Hippocampal formation (tissue), 2 donors: ENCODE data around the gene FTCD.

Experiments
- DNase-seq, 2 donors: peaks; one replicate each; lab custom pipeline; 2025; lab: John Stamatoyannopoulos, UW

The FTCD gene

DNA sequence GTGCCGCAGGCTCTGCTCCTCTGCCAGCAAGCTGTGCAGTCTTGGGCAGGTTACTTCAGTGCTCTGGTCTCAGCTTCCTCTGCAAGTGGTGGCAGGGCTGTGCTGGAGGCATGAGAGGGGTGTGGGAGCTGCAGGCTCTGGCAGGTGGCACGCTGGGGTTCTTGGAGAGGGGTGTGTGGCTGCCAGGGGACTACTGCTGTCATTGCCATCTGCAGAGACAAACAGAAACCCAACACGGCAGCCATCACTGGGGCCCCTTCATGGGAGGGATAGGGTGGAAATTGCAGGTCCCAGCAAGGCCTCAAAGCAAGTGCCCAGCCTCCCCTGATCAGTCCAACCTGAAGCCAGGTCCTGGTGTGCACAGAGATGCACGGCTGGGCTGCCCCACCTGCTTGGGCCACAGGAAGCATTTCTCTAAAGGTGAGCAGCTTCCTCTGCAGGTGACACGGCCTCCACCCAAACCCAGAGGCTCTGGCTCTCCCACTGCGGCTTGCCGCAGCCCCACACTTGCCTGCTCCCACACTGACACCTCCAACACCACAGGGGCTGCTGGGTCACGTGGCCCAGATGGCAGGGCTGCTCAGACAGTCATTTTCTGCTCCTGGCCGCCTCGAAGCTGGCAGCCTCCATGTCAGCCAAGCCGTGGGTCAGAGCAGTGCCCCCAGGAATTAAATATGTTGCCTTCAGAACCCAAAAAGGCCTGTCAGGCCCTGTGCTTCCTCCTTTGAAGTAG, 61.5 kb downstream of the FTCD start:
- no peak for DNase-seq

DNA sequence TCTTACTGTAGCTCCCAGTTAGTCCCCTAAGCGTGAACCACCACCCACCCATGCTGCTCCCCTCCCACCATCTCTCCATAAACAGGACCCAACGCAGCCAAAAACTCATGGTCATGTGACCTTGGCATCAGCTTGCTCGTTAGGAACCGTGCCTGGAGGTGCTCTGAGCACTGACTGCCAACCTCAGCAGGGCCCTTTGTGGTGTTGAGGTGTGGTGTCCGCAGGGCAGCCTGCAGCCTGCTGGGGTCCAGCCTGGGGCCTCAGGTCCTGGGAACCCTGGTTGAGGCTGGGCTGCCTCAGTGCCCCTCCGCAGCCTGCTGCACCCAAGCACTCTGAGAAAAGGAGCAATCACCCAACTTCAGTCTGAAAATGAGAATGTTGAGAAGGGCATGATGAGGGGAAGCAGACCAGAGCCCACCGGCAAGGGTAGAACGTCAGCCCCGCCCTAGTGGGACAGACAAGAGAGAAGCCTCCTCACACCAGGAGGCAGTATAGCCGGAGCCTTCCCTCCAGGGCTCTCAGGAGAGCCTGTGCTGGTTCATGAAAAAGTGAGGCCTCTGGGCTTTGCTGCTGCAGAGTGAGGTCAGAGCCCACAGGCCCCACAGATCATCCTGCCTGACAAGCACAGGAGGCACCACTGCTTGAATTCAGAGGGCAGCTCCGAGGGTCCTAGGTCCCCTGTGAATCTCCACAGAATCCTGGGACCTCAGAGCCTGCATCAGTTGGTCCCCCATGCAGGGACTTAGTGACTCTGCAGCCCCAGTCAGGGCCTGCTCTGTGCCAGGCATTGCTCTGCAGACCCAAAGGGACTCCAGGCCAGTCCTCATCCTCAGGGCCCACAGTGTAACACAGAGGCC, 62.3 kb downstream of the FTCD start:
- no peak for DNase-seq

DNA sequence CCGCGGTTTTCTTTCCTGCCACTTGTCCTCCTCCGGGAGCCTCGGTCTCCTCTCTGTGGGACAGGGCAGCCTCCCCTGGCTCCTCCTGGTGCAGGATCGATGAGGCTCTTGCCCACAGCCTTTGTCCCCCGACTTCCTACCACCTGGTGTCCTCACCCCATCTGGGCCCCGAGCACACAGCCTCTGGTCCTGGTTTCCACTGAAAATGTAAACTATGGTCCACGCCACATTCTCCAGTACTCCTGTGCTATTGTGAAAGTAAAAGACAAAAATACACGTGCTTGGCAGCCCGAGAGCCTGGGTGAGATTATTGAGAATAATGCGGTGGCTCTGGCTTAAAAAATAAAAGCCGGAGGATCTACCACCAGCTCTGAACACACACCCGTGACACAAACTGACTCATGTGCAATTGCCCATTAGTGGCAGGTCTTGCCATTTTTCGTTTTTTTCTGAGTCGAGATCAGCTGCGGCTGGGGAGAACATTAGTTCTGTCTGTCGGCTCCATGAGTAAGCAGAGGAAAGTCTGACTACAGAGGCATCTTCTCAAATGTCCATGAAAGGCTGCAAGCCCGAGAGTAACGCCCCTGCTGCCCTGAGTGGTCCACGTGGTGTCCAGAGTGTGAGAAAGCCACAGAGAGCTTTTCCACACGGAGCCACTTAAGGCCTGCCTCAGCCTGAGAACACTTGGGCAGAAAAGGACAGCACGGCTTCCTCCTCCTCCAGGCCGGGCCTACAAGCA, 63.2 kb downstream of the FTCD start:
- DNase-seq, result no peak

DNA sequence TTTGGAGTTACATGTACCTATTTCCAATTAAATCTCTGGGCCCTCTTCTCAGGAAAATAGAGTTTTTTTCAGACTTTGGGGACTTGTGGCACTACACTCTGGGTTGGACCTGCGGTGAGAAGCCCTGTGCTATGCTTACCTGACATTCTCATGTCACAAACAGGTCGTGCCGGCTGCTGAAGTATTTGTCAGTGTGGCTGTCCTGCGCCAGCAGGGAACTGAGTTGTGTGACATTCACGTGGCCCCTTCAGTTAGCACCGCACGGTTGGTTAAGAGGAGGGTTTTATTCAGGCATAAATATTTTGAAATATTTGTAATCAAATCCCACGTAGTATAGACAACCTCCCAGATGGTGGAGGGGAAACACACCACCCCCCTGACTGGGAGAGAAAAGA, 63.8 kb downstream of the FTCD start:
- DNase-seq, result no peak

DNA sequence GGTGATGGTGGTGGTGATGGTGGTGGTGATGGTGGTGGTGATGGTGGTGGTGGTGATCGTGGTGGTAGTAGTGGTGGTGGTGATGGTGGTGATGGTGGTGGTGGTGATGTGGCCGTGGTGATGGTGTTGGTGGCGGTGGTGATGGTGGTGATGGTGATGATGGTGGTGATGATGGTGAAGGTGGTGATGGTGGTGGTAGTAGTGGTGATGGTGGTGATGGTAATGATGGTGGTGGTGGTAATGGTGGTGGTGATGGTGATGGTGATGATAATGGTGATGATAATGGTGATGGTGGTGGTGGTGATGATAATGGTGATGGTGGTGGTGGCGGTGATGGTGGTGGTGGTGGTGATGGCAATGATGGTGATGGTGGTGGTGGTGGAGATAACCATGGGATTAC, 64.3 kb downstream of the FTCD start:
- no peak for DNase-seq

DNA sequence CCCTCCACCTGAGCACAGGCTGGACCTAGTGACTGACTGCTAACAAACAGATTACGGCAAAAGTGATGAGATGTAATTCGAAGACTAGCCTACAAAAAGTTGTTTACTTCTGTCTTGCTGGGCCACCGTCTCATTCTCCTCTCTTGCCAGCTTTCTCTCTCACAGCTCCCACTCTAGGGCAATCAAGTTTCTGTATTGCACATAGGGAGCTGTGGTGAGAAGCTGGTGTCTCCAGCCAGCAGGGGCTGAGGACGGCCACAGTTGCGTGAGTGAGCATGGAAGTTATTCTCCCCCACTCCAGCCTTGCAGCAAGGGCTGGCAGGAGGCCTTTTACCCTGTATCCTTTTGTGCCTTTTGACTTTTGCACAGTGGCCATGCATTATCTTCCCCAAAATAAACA, 66.1 kb downstream of the FTCD start:
- DNase-seq, result no peak

DNA sequence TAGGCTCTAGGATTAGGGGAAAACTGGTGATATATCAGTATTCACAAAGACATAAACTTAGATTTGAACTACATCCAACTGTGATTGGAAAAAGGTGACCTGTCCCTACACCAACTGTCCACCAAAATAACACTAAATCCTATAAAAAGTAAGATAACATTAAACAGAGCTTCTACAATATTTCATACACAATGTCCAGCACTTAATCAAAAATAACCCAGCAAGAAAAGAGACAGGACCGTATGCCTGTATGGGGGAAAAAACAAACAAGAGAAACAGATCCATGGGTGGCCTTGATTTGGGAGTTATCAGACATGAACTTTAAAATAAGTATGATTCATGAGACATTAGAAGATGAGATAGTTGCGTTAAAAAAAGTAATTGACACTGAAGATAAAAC, 67.2 kb downstream of the FTCD start:
- no peak for DNase-seq

DNA sequence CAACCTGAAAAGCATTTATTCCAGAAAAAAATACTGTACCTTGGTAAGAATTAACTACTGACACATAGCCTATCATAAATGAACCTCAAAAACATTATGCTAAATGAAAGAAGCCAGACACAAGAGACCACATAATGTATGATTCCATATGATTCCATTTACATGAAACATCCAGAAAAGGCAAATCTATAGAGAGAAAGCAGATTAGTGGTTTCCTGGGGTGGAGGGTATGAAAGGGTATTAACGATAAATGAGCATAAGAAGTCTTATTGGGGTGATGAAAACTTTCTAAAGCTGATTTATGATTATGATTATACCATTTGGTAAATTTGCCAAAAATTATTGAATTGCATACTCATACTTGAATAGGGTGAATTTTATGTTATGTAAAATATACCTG, 67.7 kb downstream of the FTCD start:
- no peak for DNase-seq
